HG03103 (cell line): ENCODE results near the gene DCLK1.

Source experiments
- ATAC-seq: cut with Tn5 transposase; IDR thresholded peaks from one replicate; pipeline ENCODE4 v1.9.1; 2021; ENCODE audit warnings: low read depth; ENCODE audit not compliant: unreplicated experiment

The DCLK1 gene

DNA sequence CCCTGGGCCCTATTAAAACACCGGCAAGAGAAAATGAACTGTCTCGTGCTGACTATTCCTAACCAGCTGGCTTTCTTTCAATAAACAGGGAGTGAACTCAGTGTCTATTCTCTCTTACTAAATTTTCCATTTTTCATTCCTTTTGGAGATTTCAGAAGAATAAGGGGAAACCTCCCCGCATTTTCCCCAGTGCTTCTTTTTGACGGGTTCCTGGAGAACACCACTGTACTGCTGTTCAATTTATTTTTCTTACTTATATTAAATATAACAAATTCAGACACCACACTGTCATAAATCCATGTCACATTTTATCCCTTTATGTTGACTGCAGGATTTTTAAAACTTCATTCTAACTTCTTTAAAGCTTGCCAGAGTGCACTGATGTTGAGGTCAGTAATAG is 75.8 kb downstream of the DCLK1 start:
- ATAC-seq = no peak

DNA sequence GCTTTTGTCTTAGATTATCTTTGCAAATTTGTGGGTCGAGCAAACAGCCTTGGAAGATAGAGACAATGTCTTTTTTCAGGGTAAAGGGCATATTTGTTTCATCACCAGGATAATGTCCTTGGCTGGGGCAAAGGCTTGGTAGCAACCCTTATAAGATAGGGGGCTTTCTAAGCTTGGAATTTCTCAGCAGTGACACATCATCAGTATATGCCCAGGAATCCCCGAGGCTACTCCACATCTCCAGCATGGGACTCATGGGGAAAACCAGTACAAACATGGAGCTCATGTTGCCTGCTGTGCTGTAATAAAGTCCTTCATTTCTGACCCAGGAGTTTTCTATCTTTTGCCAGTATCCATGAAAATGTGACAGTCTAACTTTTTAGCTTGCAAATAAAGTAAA is 77.1 kb downstream of the DCLK1 start:
- no peak for ATAC-seq

DNA sequence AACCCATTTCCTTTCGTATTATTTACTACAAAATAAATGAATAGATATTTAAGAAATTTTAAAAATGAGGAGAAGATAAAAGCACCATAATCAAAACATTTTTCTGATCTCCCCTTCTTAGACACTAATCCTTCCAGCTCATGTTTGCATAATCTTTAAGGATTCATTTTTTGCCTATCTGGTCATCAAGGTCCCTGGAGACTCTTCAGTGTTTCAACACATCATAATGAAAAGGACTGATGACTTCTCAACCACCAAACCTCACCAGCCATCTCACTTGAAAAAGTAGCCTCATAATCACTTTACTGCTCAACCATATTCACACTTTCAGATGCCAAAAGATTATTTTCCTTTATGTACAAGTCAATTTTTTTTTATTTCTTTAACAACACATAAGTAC is 80.1 kb downstream of the DCLK1 start:
- no peak for ATAC-seq

DNA sequence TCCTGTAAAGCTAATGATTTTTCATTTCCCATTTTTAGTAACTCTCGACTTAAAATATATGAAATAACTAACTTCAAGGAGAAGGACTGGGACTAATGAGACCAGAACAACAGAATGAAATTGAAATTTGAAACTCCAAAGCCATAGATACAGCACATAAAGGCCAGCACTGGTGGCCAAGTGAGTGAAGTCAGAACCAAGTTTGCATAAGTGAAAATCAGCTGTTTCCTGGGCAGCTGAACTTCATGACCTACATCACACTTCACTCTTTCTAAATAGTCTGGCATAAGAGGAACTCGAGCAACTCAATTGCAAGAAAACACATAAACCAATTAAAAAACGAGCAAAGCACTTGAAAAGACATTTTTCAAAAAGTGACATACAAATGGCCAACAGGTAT is 84.5 kb downstream of the DCLK1 start:
- no peak for ATAC-seq

DNA sequence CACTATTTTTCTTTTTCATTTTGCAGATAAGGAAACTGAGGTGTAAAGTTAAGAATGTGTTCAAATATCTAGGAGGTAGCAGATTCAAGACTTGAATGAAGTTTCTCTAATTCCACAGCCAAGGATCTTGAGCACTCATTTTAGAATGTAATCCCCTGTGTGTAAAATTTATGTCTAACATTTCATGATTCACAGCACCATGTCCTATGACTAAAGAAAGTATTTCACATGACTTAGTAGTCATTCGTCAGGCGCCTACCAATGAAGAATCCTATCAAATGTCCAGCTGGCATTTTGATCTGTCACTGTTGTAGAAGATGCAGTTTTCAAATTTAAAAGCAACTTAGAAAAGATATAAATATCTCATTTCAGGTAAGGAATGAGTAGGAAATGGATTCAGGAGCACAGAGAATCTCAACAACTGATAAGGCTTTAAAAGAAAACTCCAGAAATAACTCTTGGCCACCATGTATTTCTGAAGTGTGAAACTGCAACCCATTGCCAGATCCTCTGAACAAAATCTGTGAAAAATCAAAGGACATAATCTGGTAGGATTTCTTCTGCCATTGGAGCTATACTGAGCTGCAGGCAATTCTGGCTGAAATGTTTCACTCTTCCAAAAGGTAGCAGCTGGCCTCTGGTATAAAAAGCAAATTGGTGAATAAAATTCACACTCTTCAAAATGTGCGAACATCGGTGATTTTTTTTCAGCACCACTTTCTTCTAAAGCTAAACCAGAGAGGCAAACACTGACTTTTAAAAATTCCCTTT is 92.2 kb downstream of the DCLK1 start:
- no peak for ATAC-seq

DNA sequence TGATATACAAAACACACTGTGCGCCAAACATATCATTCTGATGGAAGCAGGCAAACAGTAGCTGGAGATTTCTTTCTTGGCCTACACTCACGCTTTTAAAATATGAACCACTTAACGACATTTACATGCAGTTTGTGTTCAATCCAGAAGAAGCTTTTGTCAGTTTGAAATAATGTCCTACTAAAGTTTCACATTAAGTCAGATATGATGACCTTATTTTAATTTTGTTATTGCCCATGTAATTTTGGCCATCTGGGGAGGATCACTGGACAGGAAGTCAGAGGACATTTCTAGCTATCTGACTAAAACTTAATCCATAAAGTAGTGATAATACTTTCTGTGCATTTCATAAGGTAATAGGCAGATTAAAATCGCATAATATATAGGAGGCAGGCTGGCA is 98.1 kb downstream of the DCLK1 start:
- ATAC-seq = no peak

DNA sequence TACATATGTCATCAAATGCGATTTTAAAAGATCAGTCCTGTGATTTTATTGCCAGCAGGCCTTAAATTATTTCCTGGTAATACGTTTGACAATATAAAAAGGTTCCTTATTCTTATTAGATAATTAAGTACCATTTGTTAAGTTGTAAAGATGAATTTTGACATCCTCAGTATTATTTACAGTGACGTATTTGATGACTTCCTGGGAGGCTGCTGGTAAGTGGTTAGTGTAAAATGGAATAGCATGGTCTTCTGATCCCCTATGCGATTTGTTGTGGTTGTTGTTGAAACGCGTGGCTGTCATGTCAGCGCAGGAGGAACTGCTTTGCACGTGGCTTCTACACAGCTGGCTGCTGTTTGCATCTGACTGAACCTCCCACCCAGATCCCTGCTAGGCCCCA is 99.7 kb downstream of the DCLK1 start:
- no peak for ATAC-seq

DNA sequence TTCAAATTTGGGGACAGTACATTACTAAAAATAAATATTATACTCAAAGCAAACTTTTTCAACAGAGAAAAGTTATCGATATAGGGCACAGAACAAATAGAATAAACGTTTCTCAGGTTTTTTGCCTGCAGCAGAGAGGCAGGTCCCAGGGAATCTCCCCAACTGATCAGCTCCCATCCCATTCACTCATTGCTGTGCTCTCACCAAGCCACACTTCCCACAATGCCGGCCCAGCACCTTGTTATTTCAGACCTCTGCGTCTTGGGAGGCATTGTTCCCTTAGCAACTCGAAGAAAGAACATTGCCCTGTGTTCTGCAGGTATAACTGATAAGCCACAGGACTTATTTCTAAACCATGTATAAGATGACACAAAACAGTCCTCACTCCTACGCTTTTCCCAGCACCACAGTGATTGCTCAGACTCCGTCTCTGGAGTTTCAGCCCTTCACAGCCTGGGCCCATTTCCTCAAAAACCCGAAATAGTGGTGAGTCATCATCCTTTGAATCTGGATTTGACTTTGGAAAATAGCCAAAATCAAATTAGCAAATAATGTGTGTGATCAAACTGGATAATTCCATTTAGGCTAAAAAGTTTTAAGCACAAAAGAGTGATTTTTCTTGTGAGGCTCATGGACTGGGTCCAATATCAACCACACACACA is 100.4 kb downstream of the DCLK1 start:
- no peak for ATAC-seq

DNA sequence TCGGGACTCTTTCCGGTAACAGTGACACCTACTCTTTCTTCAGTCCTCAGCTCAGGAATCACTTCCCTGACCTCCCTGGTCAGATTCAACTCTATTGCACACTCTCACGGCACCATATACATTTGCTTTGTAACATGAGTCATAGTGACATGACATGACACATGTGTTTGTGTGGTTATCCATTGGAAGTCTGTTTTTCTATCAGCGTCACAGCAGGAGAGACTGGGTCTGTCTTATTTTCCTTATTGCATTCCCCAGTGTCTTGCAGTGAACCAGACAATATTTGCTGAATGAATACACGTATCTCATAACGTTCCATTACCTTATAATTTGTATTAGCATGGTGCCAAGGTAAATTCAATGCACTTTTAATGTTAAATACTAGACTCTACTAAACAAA is 102.0 kb downstream of the DCLK1 start:
- ATAC-seq = no peak

DNA sequence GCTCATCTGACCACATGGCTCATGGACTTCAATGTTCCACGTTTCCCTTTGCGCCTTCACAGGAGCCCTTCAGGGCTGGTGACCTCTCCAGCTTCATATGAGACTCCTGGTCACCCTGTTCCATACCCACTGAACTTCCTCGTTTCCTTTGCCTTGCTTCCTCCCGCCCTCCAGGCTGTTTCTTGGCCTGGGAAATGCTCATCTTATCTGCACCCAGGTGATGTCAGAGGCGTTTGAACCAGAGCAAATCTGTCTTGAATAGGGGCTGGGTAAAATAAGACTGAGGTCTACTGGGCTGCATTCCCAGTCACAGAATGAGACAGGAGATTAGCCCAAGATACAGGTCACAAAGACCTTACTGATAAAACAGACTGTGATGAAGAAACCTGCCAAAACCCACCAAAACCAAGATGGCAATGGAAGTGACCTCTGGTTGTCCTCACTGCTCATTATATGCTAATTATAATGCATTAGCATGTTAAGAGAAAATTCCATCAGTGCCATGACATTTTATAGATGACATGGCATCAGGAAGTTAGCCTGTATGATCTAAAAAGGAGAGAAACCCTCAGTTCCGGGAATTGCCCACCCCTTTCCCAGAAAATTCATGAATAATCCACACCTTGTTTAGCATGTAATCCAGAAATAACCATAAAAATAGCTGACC is 102.7 kb downstream of the DCLK1 start:
- no peak for ATAC-seq

DNA sequence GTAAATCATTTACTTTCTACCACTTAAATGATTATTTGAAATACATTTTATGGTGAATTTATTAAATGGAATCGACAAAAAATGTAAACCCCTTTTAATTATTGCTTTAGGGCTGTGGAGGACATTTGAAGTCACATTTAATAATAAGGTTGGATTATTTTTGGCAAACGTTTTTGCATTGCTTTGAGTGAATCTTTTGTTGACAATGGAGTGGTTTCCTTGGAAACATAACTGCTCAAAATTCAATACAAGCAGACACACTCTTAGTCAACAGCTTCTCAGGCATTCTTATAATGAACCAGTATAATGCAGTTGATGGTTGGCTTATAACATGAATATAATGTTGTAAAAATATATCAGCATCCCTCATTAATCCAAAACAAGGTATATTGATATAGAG is 104.7 kb downstream of the DCLK1 start:
- ATAC-seq = no peak

DNA sequence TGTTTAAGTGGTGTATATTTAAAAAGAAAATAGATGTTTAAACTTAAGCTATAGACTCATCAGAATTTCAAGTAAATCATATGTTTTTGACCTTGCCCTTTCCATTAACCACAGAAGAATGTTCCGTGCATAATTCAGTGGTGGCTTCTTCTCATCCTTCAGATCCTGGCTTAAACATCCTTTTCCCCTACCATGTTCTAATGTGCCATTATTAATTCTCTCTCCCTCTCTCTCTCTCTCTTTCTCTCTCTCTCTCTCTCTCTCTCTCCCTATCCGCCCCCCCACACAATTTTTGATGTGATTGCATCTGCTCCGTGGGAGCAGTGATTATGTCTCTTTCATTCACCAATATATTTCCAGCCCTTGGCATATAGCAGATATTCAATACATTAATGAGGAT is 116.4 kb downstream of the DCLK1 start:
- ATAC-seq = no peak

DNA sequence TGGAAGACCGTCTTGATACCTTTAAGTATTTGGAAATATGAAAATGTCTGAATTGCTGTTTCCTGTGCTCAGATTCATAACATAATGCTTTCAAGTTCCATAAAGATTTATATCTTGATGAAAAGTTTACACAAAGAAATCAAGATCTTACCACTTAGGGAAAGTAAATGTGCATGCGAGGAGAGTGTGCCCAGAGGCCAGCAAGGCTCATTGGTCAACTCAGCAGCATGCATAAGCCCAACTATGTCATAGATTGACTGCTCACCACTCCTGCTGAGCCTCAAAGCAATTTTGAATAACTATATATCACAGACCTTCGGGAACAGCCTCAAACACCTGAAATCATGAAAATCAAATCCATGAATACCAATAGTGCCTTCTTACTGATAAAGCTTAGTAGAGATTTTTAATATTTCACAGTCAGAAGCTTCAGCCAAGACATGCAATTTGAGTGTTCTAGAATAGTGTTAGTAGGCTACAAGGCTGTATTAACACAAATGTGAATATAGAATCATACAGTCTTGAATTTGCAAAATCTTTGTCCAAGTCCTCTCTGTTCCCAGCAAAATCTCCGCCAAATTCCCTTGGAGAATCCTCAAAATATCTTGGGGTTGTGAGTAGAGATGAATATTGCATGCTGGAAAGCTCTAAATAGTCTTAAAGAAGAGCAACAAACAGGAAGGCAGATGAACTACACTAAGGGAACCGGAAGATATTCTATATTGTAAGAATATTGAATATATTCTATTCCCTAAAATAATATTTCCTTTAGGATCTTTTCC is 124.1 kb downstream of the DCLK1 start:
- no peak for ATAC-seq

DNA sequence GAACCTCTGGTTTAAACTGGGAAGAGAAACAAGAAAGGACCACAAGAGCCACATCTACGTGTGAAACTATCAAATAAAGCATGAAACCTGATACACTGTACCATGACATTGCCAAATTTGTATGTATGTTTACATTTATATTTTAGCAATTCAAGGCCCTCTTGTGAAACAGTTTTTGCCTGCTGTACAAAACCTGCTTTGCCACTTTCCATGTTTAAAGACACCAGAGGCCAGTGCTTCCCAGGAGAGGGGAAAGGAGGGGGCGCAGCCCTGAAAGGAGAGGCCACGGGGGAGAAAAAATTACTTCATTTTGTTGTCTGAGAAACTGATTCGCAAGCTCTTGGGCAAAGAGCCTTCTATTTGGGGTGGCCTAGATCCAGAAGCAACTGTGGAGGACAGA is 124.8 kb downstream of the DCLK1 start:
- no peak for ATAC-seq

DNA sequence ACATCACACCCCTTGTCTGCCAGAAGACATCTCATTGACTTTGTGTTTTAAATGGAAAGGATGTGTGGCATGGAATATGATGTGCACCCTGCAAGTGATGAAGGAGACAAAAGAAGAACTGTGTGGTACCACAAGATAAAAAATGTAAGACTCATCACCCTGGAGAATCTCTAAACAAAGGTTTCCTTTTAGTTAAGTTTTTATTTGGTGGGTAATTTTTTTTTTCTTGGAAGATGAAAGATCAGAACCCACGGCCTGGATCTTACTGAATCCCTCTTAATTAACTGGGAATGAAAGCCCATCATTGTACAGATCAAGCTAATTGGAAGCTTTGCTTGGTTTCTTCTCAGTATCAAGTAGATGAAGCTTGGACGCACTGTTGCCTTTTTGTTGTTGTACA is 129.6 kb downstream of the DCLK1 start:
- no peak for ATAC-seq

DNA sequence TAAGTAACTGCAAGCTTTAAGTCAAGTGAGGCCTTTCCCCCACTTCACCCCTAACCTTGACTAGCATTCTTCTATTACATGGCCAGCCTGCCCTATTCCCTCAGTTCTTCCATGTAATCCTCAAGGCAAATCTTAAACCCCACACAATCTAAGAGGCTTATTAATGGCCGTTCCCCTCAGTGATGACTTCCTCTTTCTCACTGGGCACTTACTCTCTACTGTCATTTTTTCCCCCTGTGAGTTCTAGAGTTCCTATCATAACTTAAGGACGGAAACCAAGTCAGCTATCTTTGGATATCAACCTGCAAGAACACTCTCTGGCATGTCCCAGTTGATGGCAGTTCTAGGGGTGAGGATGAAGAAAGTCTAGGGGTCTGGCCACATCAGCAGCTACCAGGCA is 131.2 kb downstream of the DCLK1 start:
- no peak for ATAC-seq

DNA sequence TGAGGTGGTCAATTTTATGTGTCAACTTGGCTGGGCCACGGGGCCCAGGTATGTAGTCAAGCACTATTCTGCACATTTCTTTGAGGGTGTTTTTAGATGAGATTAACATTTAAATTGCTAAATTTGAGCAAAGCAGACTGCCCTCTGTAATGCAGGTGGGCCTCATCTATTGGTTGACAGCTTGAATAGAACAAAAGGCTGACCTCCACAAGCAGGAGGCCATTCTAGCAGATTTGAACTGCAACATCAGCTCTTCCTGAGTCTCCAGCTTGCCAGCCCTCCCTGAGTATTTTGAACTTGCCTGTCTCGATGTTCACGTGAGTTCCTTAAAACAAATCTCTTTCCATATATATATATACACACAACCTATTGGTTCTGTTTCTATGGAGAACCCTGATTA is 134.8 kb downstream of the DCLK1 start:
- no peak for ATAC-seq

DNA sequence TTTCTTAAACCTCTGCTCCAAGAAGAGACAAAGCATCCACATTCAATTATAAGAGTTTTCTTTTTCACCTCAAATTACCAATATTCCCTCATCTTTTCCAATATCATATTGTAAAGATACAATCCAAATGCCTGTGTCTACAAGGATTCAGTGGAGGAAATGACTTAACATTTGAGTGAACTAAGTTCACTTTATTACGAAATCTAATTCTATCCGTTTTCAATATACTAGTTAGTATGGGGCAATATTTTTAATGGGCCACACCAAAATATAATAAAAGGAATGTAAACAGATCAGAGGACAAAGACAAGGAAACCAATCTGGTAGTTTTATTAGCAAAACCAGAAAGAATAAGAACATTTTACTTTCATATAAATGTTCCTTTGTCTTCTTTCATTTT is 136.0 kb downstream of the DCLK1 start:
- no peak for ATAC-seq

DNA sequence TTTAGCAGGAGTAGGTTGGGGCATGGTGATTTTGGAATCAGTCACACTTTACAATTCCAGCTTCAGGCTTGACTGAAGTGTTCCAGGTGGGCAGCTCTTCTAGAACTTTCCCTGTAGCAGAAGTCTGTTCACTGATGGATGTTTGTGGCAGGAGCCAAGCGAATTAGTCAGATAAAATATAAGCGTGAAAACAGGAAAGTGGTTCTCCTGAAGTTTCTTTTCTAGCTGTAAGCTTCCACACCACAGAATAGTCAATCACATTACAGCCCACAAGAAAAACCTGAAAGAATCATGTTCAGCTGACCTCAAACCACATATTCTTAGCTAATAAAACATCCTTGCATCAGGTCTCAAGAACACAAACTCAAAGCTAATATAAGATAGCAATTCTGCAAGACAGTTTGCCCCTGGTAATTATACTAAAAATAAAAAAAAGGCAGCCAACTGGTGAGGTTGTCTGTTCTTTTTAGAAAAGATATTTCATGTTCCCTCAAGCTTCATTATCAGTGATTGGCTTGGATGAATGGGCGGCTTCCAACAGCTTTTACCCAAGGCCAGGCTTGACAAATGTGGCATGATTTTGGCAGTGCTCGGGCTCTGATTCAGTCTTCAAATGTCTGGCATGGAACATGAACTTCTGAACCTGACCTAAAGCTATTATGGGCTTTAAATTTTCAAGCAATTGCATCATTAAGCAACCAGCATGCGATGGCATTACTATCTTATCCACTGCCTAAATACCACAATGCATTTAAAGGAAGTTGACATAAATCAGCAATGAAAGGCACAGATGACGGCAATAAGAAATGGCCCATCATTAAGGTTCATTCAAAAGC is 136.8 kb downstream of the DCLK1 start:
- no peak for ATAC-seq

DNA sequence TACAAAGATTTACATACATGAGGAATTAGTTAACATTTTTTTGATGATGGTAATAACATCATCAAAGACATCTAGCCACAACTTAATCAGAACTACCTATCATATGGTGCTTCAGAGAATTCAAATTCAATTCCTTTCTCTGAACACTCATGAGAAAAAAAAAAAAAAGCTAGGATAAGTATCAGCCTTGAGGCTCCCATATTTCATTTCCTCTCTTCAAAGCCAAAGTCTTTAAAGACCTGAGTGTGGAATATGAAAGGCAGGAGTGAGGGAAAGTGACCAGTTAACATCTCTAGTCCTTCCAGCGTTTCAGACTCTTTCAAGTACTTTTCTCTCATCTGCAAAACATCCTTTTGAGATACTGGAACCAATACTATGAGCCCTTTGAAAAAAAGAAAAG is 137.5 kb downstream of the DCLK1 start:
- no peak for ATAC-seq
